Bronchial epithelial cell (primary cell): ENCODE data around the gene NDUFB8. TPM values are rescaled to one million over a fixed set of nuclear protein-coding genes. Genes with fewer than 3 reads are reported as not detected.

Experiments
- DNase-seq: peaks from one replicate; pipeline ENCODE4 v3.0.0-alpha.2; 2010; ENCODE audit warnings: low read depth
- FAIRE-seq: peaks from 2 replicates; lab custom pipeline; 2011; peaks lifted over from hg19 to GRCh38; lab: Jason Lieb, UNC
- H3K27me3 ChIP-seq: 2 replicates; pipeline ENCODE4 v1.5.1; 2011; ENCODE audit warnings: low read length; ENCODE audit not compliant: control insufficient read depth, insufficient read depth
- H3K36me3 ChIP-seq: 2 replicates; pipeline ENCODE4 v1.5.1; 2011; ENCODE audit warnings: low read length; ENCODE audit not compliant: control insufficient read depth, insufficient read depth
- H3K4me3 ChIP-seq: 2 replicates; pipeline ENCODE4 v1.5.1; 2011; ENCODE audit warnings: mild to moderate bottlenecking, low read depth, low read length, control low read depth
- CTCF ChIP-seq: IDR thresholded peaks from 2 replicates; pipeline ENCODE4 v1.5.1; 2011; ENCODE audit warnings: mild to moderate bottlenecking, moderate library complexity, low read length, control low read depth, inconsistent platforms; ENCODE audit not compliant: insufficient read depth, severe bottlenecking
- total RNA-seq: library from RNA; depleted of rRNA; stranded (reverse); fragments of >200 nt; gene quantifications from 2 replicates; pipeline ENCODE4 v1.2.1, GENCODE V29; 2014

NDUFB8 gene
- total RNA-seq, 1 donor from 2014 or later, result 134 TPM

- H3K27me3 ChIP-seq, result no peaks in the 10 kb centered on the region
- H3K36me3 ChIP-seq, result peaks cover 6% of the 10 kb centered on the region
- DNase-seq (no peak), FAIRE-seq (no peak)
- no peak for TF ChIP-seq CTCF
- no peak overlapping the region for H3K4me3 ChIP-seq
Observed at GRCh38 chr10:100553929-100554328, 24.3 kb upstream of the NDUFB8 start.

- no peak for FAIRE-seq
- no peak for DNase-seq
- TF ChIP-seq CTCF, result no peak
- H3K4me3 ChIP-seq, result no peak overlapping the region
- H3K27me3 ChIP-seq, result no peaks in the 10 kb centered on the region
- H3K36me3 ChIP-seq, result peaks cover 23% of the 10 kb centered on the region
Observed at GRCh38 chr10:100551738-100552137, 22.1 kb upstream of the NDUFB8 start.

- no peak overlapping the region for H3K4me3 ChIP-seq
- peaks cover 23% of the 10 kb centered on the region for H3K36me3 ChIP-seq
- H3K27me3 ChIP-seq, result no peaks in the 10 kb centered on the region
- no peak for TF ChIP-seq CTCF
- no peak for DNase-seq
- FAIRE-seq, result no peak
Observed at GRCh38 chr10:100551196-100551595, 21.5 kb upstream of the NDUFB8 start.

- DNase-seq, result no peak
- Histone ChIP-seq H3K36me3 (peaks cover 39% of the 10 kb centered on the region), H3K27me3 (no peaks in the 10 kb centered on the region), H3K4me3 (no peak overlapping the region)
- FAIRE-seq, result no peak
- TF ChIP-seq CTCF, result no peak
Observed at GRCh38 chr10:100544950-100545349, 15.3 kb upstream of the NDUFB8 start.

- no peak for TF ChIP-seq CTCF
- no peak for DNase-seq
- Histone ChIP-seq H3K36me3 (peaks cover 13% of the 10 kb centered on the region), H3K4me3 (no peak overlapping the region), H3K27me3 (no peaks in the 10 kb centered on the region)
- no peak for FAIRE-seq
Observed at GRCh38 chr10:100537475-100537874, 7.8 kb upstream of the NDUFB8 start.

- FAIRE-seq, result peak; percentile 81
- peak; percentile 94 for TF ChIP-seq CTCF
Observed at GRCh38 chr10:100535715-100536353, 6.2 kb upstream of the NDUFB8 start, which contains the start of gene HIF1AN. HIF1AN (plus strand) TSS chr10:100535943; CDS start chr10:100535959, 16 bp downstream.

More at GRCh38 chr10:100535715-100536353, 6.2 kb upstream of the NDUFB8 start, which contains the start of gene HIF1AN:
- H3K4me3 ChIP-seq, result peak within 1 kb of the TSS; percentile 57
- H3K36me3 ChIP-seq, result peaks cover 11% of the 10 kb centered on the region
- DNase-seq, result peak; percentile 86
- H3K27me3 ChIP-seq, result no peaks in the 10 kb centered on the region
